Right renal cortex interstitium (tissue), 3 donors: Measurements from ENCODE around the gene ZCCHC24. TPM values are rescaled to one million over a fixed set of nuclear protein-coding genes. Genes with fewer than 3 reads are reported as not detected.
"Not testable (repeated sequence)": the region's sequence is repeated elsewhere in the genome, so short reads cannot be mapped to it uniquely, and the experiment has no call there.

Experiments
- DNase-seq, 3 donors: peaks; one replicate each; pipeline ENCODE4 v3.0.0-alpha.2; 2013; ENCODE audit warnings: low read depth in 3 of 3, low spot score in 2 of 3
- polyA plus RNA-seq, 3 donors: library from polyadenylated mRNA; unstranded; fragments of 120-200 nt; gene quantifications; one replicate each; pipeline ENCODE4 v1.2.1, GENCODE V29; 2013; ENCODE audit not compliant: insufficient read length in 3 of 3

The ZCCHC24 gene
- polyA plus RNA-seq, 3 donors = 20.8 to 23.0 (median 22.5) TPM

- no peak for DNase-seq
Observed at GRCh38 chr10:79335470-79336235, 109.8 kb downstream of the ZCCHC24 start.

DNA sequence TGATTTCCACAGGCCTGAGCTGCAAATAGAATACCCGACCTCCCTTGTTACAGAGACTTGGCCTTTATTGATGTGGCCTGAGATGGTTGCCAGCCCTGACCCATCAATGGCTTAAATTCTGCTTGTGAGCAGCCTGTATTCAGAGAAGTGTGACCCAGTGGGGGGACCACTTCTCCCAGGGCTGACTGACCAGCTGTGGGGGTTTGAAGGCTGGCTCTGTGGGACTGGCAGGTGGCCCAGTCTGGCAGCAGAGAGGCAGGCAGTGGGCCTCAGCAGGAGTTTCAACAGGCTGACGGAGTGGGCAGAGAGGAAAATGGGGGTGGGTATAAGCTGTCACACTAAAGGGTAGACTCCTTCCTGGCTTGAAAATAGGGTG is 110.3 kb downstream of the ZCCHC24 start:
- DNase-seq = no peak

DNA sequence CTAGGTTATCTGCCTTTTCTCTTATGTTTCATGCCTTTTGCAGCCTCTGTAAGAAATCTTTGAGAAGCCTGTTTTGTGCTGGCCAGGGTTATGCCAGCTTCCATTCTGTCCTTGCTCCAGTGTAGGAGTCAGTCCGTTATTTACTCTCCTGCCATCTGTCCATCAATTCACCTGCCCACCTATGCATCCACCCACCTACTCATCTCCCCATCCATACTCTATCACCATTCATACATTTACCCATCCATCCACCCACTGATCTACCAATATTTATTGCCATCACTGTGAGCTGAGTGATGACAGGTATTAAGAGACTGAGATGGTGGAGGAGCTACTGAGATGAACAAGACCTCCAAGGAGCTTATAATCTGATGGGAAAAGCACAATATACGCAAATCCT is 110.9 kb downstream of the ZCCHC24 start:
- DNase-seq = no peak

DNA sequence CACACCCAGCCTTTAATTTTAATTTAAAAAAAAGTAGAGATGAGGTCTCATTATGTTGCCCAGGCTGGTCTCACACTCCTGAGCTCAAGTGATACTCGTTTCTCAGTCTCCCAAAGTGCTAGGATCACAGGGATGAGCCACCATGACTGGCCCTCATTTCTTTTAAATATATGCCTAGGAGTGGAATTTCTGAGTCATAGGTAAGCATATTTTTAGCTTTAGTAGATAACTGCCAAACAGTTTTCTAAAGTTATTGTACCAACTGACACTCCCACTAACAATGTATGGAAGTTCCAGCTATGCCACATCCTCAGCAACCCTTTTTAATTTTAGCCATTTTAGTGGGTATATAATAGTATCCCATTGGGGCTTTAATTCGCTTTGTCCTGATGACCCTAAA is 111.9 kb downstream of the ZCCHC24 start:
- no peak for DNase-seq

DNA sequence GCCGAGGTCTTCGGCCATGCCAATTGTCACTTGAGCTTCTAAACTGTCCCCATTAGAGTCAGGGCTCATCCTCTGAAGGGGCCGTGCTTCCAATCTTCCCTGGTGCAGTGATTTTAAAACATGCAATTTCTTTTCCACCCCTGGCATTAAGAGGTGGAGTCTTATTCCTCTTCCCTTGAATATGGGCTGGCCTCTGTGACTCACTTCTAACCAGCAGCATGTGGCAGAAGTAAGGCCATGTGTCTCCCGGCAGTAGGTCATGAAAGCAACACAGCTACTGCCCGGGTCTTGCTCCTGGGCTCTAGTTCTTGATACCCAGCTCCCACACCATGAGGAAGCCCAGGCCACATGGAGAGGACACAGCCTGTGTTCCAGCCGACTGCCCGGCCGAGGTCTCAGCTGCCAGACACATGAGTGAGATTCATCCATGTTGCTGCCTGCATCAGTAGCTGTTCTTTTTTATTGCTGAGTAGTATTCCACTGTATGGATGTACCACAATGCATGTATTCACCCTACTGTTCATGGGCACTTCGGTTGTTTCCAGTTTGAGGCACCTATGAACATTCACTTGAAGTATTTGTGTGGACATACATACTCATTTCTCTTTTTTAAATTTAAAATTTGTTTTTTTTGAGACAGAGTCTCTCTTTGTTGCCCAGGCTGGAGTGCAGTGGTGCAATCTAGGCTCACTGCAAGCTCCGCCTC is 112.7 kb downstream of the ZCCHC24 start:
- DNase-seq = not testable (repeated sequence)

Other genes with a start within 250 kb of the ZCCHC24 start
- gene PPIF, start 98.2 kb downstream of the ZCCHC24 start, polyA plus RNA-seq = 10 to 100 TPM; 63.4 to 71.7 (median 64.6) TPM
- gene EIF5AL1, start 66.9 kb upstream of the ZCCHC24 start, polyA plus RNA-seq = 1 to 10 TPM in 1 of 3 donors, under 1 TPM in 2; 0.55 to 3.3 (median 0.96) TPM
- not detected for gene SFTPA2, start 114.8 kb upstream of the ZCCHC24 start, polyA plus RNA-seq
- gene SFTPA1, start 165.3 kb upstream of the ZCCHC24 start, polyA plus RNA-seq = not detected